DND-41 (cell line): ENCODE results near the gene PKP2.

ENCODE experiments used
- EZH2 ChIP-seq: IDR thresholded peaks from 3 replicates; pipeline ENCODE4 v1.6.1; 2012; ENCODE audit warnings: borderline replicate concordance, low read depth, mild to moderate bottlenecking, moderate library complexity, low read length, inconsistent platforms; ENCODE audit not compliant: severe bottlenecking
- TF ChIP-seq, protein P1 (sequence below): IDR thresholded peaks from 2 replicates; pipeline ENCODE4 v1.5.1; 2012; ENCODE audit warnings: borderline replicate concordance, low read length, moderate library complexity, mild to moderate bottlenecking; ENCODE audit not compliant: poor library complexity, severe bottlenecking; ENCODE audit errors: extremely low read depth

DNA sequence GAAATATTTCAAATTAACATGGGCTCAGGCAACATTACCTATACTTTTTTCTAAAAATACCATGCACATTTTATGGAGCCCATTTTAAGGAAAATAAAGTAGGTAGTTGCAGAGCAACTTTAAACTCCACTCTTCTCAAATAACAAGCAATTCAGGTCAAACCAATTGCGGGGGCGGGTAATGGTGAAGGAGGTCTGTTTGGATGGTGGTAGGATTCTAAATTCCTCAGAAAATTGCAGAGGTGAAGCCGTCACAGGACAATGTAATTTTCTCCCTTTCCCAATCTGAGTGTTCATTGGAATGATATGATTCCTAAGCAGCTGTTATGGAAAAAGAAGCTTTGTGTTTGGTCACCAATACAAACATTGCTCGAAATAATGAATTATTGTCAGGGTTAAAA lies 11.6 kb downstream of the PKP2 start:
- TF ChIP-seq, protein P1, sequence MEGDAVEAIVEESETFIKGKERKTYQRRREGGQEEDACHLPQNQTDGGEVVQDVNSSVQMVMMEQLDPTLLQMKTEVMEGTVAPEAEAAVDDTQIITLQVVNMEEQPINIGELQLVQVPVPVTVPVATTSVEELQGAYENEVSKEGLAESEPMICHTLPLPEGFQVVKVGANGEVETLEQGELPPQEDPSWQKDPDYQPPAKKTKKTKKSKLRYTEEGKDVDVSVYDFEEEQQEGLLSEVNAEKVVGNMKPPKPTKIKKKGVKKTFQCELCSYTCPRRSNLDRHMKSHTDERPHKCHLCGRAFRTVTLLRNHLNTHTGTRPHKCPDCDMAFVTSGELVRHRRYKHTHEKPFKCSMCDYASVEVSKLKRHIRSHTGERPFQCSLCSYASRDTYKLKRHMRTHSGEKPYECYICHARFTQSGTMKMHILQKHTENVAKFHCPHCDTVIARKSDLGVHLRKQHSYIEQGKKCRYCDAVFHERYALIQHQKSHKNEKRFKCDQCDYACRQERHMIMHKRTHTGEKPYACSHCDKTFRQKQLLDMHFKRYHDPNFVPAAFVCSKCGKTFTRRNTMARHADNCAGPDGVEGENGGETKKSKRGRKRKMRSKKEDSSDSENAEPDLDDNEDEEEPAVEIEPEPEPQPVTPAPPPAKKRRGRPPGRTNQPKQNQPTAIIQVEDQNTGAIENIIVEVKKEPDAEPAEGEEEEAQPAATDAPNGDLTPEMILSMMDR, result no peak
- TF ChIP-seq EZH2, result no peak
